Measurements from ENCODE around the gene SLC44A5.
"Not testable (repeated sequence)": the region's sequence is repeated elsewhere in the genome, so short reads cannot be mapped to it uniquely, and the experiment has no call there.

SLC44A5 gene

DNA sequence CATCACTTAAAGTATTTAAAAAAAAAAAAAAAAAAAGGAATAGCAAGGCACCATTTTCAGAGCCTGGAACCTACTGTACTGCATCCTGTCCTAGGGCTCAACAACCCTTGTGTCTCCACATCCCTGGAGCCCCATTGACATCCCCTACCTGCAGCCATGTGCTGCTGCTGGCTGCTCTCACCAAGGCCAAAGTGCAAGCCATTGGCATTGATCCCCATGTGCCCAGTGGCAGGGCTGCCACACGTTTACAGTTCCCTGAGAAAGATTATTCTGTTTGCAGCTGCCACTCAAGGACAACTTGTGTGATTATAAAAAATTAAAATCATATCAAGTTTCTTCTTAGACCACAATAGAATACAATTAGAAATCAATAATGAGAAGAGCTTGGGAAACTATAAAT is 346.8 kb downstream of the SLC44A5 start:
- no peak overlapping the region for H3K4me3 ChIP-seq (ENCODE audit: low read depth, low read length)
- DNase-seq (ENCODE audit: low read depth), result no peak
- TF ChIP-seq, protein P1, sequence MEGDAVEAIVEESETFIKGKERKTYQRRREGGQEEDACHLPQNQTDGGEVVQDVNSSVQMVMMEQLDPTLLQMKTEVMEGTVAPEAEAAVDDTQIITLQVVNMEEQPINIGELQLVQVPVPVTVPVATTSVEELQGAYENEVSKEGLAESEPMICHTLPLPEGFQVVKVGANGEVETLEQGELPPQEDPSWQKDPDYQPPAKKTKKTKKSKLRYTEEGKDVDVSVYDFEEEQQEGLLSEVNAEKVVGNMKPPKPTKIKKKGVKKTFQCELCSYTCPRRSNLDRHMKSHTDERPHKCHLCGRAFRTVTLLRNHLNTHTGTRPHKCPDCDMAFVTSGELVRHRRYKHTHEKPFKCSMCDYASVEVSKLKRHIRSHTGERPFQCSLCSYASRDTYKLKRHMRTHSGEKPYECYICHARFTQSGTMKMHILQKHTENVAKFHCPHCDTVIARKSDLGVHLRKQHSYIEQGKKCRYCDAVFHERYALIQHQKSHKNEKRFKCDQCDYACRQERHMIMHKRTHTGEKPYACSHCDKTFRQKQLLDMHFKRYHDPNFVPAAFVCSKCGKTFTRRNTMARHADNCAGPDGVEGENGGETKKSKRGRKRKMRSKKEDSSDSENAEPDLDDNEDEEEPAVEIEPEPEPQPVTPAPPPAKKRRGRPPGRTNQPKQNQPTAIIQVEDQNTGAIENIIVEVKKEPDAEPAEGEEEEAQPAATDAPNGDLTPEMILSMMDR (IDR thresholded peaks at IDR 0.05; ENCODE audit: low read depth, low read length, missing control alignments), result no peak
- in situ Hi-C loops (cut with HindIII; ENCODE audit: low sequenced_read_pairs), result loop anchor here (25.0 kb wide), 1 partner anchor 373 kb away; no protein-coding TSS in a partner anchor

DNA sequence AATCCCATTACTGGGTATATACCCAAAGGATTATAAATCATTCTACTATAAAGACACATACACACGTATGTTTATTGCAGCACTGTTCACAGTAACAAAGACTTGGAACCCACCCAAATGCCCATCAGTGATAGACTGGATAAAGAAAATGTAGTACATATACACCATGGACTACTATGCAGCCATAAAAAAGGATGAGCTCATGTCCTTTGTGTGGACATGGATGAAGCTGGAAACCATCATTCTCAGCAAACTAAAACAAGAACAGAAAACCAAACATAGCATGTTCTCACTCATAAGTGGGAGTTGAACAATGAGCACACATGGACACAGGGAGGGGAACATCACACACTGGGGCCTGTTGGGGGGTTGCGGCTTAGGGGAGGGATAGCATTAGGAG is 347.3 kb downstream of the SLC44A5 start:
- H3K4me3 ChIP-seq (ENCODE audit: low read depth, low read length); DNase-seq (ENCODE audit: low read depth): not testable (repeated sequence)
- in situ Hi-C loops (cut with HindIII; ENCODE audit: low sequenced_read_pairs), result loop anchor here (25.0 kb wide), 1 partner anchor 374 kb away; no protein-coding TSS in a partner anchor

DNA sequence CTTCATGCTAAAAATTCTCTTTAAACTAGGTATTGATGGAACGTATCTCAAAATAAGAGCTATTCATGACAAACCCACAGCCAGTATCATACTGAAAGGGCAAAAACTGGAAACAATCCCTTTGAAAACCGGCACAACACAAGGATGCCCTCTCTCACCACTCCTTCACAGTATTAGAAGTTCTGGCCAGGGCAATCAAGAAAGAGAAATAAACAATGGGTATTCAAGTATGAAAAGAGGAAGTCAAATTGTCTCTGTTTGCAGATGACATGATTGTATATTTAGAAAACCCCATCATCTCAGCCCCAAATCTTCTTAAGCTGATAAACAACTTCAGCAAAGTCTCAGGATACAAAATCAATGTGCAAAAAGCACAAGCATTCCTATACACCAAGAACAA is 349.0 kb downstream of the SLC44A5 start:
- not testable (repeated sequence) for DNase-seq (ENCODE audit: low read depth); H3K4me3 ChIP-seq (ENCODE audit: low read depth, low read length)
- in situ Hi-C loops (cut with HindIII; ENCODE audit: low sequenced_read_pairs), result loop anchor here (25.0 kb wide), 1 partner anchor 375 kb away; no protein-coding TSS in a partner anchor

DNA sequence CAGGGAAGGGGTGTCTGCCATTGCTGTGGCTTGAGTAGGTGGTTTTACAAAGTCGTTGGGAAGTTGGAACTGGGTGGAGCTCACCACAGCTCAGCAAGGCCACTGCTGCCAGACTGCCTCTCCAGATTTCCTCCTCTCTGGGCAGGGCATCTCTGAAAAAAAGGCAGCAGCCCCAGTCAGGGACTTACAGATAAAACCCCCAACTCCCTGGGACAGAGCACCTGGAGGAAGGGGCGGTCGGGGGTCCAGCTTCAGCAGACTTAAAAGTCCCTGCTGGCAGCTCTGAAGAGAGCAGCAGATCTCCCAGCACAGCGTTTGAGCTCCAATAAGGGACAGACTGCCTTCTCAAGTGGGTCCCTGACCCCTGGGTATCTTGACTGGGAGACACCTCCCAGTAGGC is 352.6 kb downstream of the SLC44A5 start:
- H3K4me3 ChIP-seq (ENCODE audit: low read depth, low read length), result no peak overlapping the region
- DNase-seq (ENCODE audit: low read depth), result no peak
- in situ Hi-C loops (cut with HindIII; ENCODE audit: low sequenced_read_pairs), result loop anchor here (25.0 kb wide), 1 partner anchor 379 kb away; no protein-coding TSS in a partner anchor
- TF ChIP-seq, protein P1 (IDR thresholded peaks at IDR 0.05; ENCODE audit: low read depth, low read length, missing control alignments), result no peak

DNA sequence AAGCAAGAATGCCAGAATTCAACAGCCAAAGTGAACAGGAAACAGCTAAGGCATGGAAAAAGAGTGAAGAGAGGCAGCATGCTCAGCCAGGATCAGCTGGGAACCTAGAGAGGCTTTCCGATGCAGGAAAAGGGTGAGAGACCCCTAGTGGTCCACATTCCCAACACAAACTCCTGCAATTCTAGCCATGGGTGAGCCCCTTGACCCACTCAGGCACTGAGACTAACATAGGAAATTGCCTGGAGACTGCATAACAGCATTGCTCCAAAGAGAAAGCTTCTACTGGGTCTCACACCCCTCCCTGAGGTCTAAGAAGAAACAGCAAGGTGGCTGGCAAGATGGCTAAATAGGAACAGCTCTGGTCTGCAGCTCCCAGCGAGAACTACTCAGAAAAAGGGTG is 353.5 kb downstream of the SLC44A5 start:
- in situ Hi-C loops (cut with HindIII; ENCODE audit: low sequenced_read_pairs), result loop anchor here (25.0 kb wide), 1 partner anchor 380 kb away; no protein-coding TSS in a partner anchor
- TF ChIP-seq, protein P1 (IDR thresholded peaks at IDR 0.05; ENCODE audit: low read depth, low read length, missing control alignments), result no peak
- no peak overlapping the region for H3K4me3 ChIP-seq (ENCODE audit: low read depth, low read length)

DNA sequence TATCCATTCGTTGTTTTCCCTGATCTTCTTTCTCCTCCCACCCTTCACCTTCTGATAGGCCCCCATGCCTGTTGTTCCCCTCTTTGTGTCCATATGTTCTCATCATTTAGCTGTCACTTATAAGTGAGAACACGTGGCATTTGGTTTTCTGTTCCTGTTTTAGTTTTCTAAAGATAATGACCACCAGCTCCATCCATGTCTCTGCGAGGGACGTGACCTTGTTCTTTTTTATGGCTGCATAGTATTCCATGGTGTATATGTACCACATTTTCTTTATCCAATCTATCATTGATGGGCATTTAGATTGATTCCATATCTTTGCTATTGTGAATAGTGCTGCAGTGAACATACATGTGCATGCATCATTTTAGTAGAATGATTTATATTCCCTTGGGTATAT is 360.8 kb downstream of the SLC44A5 start:
- not testable (repeated sequence) for DNase-seq (ENCODE audit: low read depth); H3K4me3 ChIP-seq (ENCODE audit: low read depth, low read length)
- in situ Hi-C loops (cut with HindIII; ENCODE audit: low sequenced_read_pairs), result loop anchor here (25.0 kb wide), 1 partner anchor 387 kb away; no protein-coding TSS in a partner anchor

More for the DNA sequence above, 353.5 kb downstream of the SLC44A5 start:
- DNase-seq (ENCODE audit: low read depth), result no peak

DNA sequence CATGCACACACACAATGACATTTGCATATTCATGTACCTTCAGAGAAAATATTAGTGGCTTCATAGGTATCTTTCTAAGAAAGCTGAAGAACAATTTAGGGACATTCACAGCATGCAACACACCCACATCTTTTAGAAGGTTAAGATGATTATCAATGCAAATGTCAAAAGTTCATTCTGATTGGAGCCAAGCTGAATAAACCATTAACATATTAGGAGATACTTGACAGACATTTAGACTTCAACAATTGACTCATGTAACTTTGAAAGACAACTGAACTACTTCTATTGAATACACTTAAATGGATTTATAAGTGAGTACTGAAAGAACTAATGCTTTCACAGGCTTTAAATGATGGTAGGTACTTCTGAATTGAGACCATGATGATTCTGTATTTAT is 365.7 kb downstream of the SLC44A5 start:
- TF ChIP-seq, protein P1 (IDR thresholded peaks at IDR 0.05; ENCODE audit: low read depth, low read length, missing control alignments), result no peak
- H3K4me3 ChIP-seq (ENCODE audit: low read depth, low read length), result no peak overlapping the region
- in situ Hi-C loops (cut with HindIII; ENCODE audit: low sequenced_read_pairs), result no loop called here
- no peak for DNase-seq (ENCODE audit: low read depth)

DNA sequence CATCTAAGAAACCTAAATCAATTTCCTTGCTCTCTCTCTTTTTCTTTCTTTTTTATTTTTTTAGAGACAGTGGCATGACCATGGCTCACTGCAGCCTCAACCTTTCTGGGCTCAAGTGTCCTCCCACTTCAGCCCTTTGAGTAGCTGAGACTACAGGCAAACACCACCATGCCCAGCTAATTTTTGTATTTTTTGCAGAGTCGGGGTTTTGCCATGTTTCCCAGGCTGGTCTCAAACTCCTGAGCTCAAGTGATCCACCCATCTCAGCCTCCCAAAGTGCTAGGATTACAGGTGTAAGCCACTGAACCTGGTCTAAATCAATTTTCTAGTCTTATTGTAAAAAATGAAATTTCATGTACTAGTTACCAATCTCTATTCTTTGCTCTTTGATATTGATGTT is 367.8 kb downstream of the SLC44A5 start:
- DNase-seq (ENCODE audit: low read depth), result no peak
- TF ChIP-seq, protein P1 (IDR thresholded peaks at IDR 0.05; ENCODE audit: low read depth, low read length, missing control alignments), result no peak
- in situ Hi-C loops (cut with HindIII; ENCODE audit: low sequenced_read_pairs), result no loop called here
- H3K4me3 ChIP-seq (ENCODE audit: low read depth, low read length), result no peak overlapping the region
